HG02610 (cell line): Measurements from ENCODE around the gene PBXIP1.

ENCODE experiments used
- ATAC-seq: cut with Tn5 transposase; IDR thresholded peaks from one replicate; pipeline ENCODE4 v1.9.1; 2021; ENCODE audit warnings: mild to moderate bottlenecking, moderate library complexity; ENCODE audit not compliant: unreplicated experiment

PBXIP1 gene

DNA sequence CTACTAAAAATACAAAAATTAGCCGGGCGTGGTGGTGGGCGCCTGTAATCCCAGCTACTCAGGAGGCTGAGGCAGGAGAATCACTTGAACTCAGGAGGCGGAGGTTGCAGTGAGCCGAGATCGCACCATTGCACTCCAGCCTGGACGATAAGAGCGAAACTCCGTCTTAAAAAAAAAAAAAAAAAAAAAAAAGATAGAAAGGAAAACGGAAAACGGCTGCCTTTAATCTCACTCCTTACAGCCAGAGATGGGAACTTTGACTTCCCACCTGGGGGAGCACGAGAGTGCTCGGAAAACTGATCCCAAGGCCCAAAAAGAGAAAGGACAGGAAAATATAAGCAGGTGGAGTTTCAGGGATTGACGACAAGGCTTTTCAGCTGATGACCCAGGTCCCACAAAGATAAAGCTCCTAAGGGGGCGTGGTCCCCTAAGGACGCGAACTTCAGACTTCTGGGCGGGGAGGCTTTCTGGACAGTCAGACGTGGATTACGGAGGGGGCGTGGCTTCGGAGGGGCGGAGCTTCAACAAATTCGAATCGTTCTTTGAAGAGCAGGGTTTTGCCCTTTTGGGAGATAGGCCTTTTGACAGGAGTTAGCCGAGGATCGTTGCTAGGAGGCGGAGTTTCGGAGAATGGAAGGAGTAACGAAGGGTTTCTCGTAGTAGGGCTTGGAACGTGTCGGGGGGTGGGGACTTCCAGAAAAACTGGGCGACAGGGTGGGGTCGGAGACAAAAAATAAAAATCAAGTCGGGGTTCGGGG lies 17.6 kb upstream of the PBXIP1 start:
- peak; percentile 9 for ATAC-seq

DNA sequence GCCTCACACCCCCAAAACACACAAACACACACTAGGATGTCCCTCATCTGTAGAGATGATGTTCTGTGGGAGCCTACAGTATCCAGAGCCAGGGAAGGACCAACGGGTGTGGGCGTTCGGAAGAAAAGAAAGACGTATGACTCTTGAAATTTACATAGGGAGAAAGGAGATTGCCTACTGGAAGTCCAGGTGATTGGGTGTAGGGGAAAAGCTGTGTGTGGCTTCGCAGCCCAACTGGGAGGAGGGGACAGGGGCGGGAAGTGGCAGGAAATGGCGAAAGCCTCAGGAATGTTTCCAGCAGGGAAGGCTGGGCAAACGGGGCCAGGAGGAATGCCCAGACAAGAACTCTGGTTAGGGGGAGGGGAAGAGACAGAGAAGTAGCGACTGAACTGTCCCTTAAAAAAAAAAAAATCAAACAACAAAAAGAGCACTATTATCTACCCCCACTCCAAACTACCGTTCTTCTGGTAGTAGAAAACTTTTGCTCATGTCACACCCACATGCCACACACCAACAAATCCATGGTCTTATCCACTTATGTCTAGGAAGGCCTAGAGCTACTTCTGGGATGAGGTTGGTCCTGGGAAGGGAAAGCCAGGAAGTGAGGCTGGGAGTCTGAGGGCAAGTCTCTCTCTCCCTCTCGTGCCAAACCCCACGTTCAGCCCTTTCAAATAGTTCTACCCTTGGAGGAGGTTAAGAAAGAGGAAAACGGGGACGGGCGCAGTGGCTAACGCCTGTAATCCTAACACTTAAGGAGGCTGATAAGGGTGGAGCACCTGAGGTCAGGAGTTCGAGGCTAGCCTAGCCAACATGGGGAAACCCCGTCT lies 16.8 kb upstream of the PBXIP1 start:
- ATAC-seq, result no peak

DNA sequence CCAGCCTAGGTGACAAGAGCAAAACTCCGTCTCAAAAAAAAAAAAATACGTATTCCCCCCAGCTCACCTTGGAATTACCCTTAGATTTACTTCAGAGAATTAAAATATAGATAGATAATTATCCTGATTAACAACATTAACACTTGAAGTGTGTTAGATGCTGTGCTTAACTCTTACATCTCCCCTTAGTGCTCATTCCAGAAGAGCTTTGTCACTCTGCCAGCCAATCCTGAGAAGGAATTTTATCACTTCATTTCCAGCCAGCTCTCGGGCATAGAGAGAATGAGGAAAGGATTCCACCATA lies 16.3 kb upstream of the PBXIP1 start:
- ATAC-seq, result no peak

DNA sequence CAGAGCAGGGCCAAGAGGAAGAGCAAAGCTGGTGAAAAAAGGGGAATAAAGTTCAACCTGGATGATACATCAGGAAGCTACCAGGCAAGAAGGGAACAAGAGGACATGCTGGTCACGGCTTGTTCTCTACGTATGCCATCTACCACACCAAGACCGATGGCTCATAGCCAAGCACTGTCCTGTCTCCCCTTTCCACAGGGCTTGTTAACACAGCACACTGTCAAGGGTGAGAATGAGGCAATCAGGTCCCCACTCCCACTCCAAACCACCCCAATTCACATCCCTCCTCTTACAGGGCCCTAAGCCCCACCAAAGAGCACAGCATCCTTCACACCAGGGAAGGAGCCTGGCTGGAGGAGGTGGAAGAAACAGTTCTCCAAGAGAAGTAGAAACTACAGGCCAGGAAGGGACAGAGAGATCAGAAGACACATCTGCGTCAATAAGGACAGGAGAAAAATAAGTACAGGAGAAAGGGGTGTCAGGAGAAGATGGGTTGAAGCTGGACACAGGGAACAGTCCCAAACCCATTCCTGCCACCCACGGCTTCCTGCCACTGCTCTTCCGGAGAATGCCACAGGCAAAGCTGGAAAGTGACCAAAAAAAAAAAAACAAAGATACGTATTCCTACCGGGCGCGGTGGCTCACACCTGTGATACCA lies 15.6 kb upstream of the PBXIP1 start:
- no peak for ATAC-seq

DNA sequence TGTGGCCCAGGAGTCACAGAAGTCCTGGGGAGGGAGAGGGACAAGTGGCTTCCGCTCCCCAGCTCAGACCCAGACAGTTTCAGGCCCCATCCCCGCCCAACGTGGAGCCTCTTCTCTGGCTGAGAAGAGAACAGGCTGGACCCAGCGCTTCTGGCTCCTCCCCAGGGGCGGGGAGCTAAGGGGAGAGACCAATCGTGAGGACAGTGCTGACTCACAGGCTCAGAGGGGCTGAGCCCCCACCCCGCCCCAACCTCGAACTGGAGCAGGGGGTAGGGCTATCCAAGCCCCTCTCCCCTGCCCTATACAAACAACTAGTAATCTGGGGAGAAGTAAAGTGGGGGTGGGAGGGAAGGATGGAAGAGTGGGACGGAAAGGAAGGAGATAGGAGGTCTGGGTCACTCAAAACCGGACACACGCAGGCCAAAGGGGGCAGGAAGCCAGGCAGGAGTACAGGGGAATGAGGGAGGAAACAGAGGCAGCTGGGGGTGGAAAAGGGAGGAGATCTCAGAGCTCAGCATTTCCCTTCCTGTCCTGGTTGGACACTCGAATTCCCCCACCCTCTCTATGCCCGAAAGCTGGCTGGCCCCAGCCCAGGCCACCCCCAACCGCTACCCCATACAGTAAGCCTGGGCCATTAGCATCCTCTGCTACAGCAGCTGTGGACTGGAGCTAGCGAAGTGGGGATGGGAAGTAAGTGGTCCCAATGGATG lies 14.9 kb upstream of the PBXIP1 start, which contains the start of gene SHC1:
Gene SHC1, minus strand, starts transcription at position 117 of the 710 bp plus-strand sequence. CDS start 221 bp downstream, outside the sequence.
- ATAC-seq, result peak; percentile 32

DNA sequence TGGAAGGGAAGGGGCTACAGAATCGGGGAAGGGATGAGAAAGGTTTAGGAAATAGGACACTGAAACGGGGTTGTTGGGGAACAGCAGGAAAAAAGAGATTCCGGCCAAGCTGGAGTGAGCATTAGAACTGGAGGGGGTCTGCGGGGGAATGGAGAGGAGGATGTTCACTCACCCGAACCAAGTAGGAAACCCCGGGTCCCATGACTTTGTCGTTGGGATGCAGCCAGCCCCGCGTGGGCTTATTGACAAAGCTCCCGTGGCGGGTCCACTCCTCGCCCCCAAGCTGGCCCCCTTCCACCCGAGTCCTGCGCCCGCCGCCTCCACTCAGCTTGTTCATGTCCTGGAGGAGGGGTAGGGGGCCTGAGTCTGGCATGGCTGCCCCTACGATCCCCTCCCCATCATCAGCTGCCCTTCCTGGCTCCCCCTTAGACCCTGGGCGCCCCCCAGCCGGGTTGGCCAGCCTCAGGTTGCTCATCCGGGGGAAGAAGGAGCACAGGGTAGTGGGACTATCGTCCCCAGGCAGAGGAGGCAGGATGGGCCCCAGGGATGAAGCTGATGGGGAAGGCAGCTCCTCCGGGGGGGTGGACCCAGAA lies 14.1 kb upstream of the PBXIP1 start:
- ATAC-seq, result no peak

DNA sequence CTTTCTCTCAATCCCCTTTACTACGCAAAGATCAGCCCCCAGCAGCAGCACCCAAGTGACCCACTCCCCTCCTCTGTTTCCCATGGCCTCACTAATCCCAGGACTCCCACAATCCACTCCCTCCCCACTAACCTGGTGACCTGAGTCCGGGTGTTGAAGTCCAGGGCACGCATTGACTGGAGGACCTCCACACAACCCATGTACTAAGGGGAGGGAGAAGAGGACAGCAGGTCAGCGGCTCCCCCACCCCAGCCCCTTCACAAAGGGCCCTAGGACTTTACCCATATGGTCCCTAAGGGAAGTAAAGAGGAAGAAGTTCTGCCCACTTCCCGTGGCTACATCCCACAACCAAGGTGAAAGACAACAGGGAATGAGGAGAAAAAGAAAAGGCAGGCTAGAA lies 13.3 kb upstream of the PBXIP1 start:
- ATAC-seq, result no peak

DNA sequence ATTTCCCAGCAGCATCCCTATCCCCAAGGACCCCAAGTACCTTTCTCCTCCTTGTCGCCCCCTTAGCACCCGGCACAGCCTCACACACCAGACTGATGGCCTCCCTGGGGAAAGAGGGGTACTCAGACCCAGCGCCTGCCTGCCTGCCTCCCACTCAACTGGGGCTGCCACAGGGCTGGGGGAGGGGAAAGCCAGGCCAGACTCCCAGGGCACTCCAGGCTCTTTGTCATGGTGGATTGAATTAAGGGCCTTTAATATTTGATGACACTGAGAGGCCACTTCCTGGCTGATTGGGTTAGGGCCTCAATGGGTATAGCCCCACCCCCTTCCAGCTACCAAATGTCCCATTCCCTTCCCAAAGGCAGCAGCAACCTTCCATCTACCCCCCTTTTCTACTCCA lies 12.8 kb upstream of the PBXIP1 start:
- no peak for ATAC-seq

DNA sequence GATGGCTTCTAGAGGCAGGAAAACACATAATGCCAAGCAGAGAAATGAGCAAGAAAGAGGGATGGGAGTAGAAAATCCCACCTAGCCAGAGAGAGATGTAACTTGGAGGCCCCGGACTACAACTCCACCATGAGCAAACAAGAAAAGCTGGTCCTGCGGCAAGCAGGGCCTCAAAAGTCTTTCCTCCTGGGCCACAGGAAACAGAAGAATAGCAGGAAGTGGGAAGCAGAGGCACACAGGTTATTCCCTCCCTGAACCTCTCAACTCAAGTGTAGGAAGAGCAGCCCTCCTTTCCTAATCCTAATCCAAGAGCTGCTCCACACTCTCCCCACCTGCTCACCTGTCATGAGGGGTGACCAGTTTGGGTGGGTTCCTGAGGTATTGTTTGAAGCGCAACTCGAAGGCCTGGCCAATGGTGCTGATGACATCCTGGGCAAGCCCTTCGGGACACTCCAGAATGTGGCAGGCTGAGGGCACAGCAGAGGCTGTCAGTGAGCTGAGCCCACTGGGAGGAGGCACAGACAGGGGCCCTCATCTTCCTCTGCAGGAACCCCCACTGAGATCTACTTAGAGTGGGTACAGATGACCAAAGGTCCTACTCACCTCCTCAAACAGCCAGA lies 11.5 kb upstream of the PBXIP1 start:
- ATAC-seq, result no peak

DNA sequence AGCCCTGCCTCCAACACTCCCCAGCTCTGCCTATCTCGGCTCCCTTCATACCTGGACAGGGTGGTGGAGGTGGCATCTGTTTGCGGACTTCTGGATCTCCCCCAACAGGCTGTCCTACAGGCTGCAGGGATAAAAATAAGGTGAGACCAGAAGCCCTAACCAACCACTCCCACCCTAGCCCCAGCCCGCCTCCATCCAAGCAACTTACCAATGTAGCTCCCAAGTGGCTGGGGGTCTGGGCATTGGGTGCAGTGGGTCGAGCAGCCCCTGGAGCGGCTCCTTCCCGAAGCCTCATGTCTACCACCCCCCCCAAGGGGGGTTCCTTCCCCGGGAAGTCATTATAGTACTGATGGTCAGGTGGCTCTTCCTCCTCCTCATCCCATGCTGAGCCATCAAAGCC lies 10.2 kb upstream of the PBXIP1 start:
- ATAC-seq, result no peak

DNA sequence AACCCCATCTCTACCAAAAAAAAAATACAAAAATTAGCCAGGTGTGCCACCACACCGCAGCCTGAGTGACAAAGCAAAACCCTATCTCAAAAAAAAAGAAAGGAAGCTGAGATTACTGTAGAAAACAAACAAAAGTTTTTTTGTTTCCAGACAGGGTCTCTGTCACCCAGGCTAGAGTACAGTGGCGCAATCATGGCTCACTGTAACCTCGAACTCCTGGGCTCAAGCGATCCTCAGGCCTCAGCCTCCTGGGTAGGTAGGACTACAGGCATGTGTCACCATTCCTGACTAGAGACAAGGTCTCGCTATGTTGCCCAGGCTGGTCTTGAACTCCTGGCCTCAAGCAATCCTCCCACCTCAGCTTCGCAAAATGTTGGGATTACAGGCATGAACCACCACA lies 8.5 kb upstream of the PBXIP1 start:
- no peak for ATAC-seq

DNA sequence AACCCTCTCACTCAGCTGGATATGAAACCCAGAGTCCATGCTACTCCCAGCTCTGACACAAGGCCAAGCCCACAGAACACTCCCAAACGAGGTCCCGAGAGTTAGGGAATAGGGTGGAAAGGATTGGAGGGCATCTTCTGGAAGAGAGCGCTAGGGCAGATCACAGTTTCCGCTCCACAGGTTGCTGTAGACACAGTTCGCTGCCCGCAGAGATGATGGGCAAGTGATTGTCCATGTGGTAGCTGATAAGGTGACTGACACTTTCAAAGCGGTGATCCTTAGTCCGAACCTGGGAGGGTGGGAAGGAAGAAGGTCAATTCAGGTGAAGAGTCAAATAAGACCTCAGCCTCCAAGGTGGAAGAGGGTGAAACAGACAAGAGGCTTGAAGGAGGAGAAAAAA lies 7.7 kb upstream of the PBXIP1 start:
- ATAC-seq, result no peak

DNA sequence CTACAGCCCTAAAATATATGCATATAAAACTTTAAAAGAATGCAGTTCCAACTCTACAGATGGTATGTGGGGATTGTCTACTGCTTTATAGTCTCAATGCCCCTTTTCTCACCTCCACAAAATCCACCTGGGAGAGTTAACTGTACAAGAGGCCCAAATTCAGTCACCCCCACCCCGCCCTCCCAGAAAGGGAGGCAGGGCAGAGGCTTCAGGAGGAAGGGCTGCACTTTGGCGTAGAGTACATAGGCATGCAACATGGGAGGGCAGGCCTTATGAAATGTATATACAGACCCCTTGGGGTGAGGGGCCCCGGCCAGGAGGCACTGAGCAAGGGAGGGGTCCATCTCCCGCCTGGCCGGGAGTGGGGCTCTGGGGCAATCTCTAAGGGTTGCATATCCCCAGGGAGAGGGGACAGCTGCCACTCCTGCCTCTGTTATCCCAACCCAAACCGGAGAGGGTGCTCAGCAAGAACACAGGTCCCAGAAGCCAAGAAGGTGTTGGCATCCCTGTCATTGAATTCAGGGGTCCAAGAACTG lies 7.0 kb upstream of the PBXIP1 start:
- no peak for ATAC-seq

DNA sequence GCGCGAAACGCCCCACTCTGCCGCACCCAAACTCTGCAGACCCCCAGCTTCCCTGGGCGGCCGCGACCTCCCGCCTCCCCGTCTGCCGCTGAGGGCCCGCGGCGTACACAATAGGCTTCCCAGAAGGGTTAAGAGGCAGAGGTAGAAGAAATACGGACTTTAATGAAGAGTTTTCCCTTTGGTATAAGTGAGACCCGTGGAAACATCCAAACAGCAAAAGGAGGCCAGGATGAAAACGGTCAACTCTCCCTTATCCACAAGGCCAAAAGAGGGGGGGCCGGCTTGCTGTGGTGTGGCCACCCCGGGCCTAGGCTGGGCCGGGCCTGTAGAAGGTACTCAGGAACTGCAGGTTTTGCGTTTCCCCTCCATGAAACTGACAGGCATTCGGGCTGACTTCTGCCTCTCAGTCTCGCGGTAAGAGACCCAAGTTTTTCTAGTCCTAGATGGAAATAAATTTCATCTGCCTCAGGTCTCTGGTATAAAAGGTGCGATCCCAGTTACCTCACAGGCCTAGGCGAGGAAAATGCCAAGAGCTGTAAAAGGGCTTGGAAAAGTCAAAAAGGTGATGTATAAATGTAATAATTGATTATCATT lies 6.4 kb upstream of the PBXIP1 start:
- ATAC-seq, result no peak

DNA sequence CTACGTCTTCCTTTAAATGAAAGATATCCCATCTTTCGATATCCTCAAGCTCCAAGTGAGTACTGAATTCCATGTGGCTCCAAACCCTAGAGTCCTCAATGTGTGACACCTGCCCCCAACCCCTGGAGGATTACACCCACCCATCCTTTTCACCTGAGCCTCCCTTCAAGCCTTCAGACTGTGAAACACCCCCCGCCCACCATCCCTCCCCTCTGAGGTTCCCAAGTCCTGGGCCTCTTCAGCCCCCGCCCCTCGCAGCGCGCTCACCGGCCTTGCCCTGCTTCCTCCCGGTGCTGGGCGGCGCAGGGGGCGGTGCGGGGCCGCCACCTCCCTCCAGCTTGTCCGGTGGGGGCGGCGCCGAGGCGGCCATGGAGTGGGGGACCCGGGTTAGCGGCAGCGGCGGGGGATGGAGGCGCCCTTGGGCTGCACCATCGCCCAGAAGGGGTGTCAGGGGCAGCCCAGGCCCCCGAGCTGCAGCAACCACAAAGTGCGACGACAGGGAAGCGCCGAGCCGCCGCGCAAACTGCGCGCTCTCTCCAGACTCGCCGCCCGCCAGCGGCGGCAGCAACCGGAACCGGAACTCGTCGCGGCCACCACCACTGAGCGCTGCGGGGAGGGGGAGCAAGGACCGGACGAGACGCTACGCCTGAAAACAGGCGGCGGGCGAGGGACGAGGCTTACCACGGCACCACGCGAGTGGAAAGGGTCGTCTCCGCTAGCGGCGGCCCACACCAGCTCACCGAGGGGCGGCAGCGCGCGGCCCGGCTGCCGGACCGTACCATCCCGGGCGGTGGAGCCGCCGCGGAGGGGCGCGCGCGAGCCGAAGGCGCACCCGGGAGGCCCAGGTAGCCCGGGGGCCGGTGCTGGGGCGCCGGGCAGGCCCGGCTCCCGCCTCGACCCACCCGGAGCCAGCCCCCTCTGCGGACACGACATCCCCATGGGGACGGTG lies 5.6 kb upstream of the PBXIP1 start, which contains the start of gene PYGO2:
Gene PYGO2, minus strand, starts transcription at position 576 of the 949 bp plus-strand sequence. Its CDS starts 206 bp downstream, at position 370.
- peak; percentile 67 for ATAC-seq

DNA sequence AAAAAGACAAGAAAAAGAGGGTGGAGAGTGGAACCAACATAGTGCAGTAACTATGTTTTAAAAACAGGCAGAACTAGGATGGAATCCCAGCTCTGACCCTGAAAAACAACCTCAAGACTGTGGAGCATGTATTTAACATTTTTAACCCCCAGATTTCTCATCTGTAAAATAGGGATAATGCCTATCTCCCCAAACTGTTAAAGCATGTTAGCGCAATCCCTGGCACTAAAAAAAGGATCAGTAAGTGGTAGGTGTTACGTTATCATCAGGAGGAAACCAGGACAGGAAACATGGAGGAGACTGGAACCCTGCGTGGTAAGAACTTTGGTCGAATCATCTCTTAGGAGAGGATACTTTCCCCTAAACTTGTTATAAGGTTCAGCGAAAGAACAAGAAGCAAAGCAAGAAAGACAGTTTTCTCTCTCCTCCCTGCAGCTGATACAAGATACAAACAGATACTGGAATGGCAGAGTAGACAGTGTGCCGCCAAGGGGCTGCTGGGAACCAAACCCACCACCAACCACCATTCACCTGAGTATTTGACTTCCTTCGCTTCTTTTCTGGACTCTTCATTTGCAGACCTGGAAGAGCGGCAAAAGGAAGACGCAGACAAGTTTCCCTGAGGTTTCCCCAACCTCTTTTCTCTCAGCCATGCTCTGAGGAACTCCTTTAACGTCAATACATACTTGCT lies 4.7 kb upstream of the PBXIP1 start:
- no peak for ATAC-seq

DNA sequence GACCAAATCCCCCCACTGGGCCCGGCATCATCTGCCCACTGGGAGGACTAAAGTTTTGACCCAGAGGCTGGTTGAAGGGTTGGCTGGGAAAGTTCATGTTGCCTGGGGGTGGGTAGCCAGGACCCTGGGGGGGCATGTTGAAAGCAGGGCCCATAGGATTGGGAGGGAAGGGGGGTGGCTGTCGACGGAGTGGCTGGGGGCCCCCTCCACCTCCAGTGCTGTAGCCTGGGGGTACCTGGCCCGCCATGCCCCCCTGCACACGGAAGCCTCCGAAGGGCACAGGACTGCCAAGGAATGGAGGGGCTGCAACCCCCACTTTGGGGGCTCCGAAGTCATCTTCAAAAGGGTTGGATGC lies 3.5 kb upstream of the PBXIP1 start:
- no peak for ATAC-seq
